OCI-LY1 (cell line): Measurements from ENCODE around the gene GNG3.
"Not testable (repeated sequence)": the region's sequence is repeated elsewhere in the genome, so short reads cannot be mapped to it uniquely, and the experiment has no call there.

ENCODE experiments used
- H2AFZ ChIP-seq: fragments of 200-600 bp; sonication (generic), shearing (Covaris generic); 2 replicates; pipeline ENCODE4 v1.6.0; 2014; ENCODE audit warnings: antibody characterized with exemption, mild to moderate bottlenecking, low read length
- H3F3A ChIP-seq: fragments of 200-600 bp; sonication (generic), shearing (Covaris generic); 2 replicates; pipeline ENCODE4 v1.6.0; 2014; ENCODE audit warnings: mild to moderate bottlenecking, antibody characterized with exemption, low read length, moderate library complexity; ENCODE audit not compliant: insufficient read depth
- H3K27ac ChIP-seq: fragments of 200-600 bp; sonication (generic); 2 replicates; pipeline ENCODE4 v1.5.1; 2014; ENCODE audit warnings: low read length, mixed run types, mild to moderate bottlenecking, low read depth; ENCODE audit not compliant: poor library complexity, severe bottlenecking
- H3K27me3 ChIP-seq: fragments of 200-600 bp; sonication (generic); 2 replicates; pipeline ENCODE4 v1.6.0; 2014; ENCODE audit warnings: antibody characterized with exemption, mild to moderate bottlenecking, low read length, moderate library complexity; ENCODE audit not compliant: insufficient read depth
- H3K36me3 ChIP-seq: fragments of 200-600 bp; sonication (generic); 2 replicates; pipeline ENCODE4 v1.6.1; 2014; ENCODE audit warnings: mild to moderate bottlenecking, antibody characterized with exemption, low read length, moderate library complexity, mixed read lengths; ENCODE audit not compliant: insufficient read depth
- H3K4me1 ChIP-seq: fragments of 200-600 bp; sonication (generic); 2 replicates; pipeline ENCODE4 v1.5.1; 2014; ENCODE audit warnings: mild to moderate bottlenecking, low read length, moderate library complexity; ENCODE audit not compliant: insufficient read depth, severe bottlenecking
- H3K4me2 ChIP-seq: fragments of 200-600 bp; sonication (generic), shearing (Covaris generic); 2 replicates; pipeline ENCODE4 v1.6.1; 2014; ENCODE audit warnings: low read length
- H3K4me3 ChIP-seq: fragments of 200-600 bp; sonication (generic); 2 replicates; pipeline ENCODE4 v1.5.1; 2014; ENCODE audit warnings: low read length, low read depth, mild to moderate bottlenecking, mixed read lengths; ENCODE audit not compliant: poor library complexity, severe bottlenecking
- H3K79me2 ChIP-seq: fragments of 200-600 bp; shearing (Covaris generic); 2 replicates; pipeline ENCODE4 v1.6.1; 2016; ENCODE audit warnings: mixed run types, low read length, mixed read lengths; ENCODE audit not compliant: insufficient read depth
- H3K9ac ChIP-seq: fragments of 200-600 bp; sonication (generic), shearing (Covaris generic); 2 replicates; pipeline ENCODE4 v1.6.1; 2014; ENCODE audit warnings: mild to moderate bottlenecking, low read length, mixed read lengths
- H3K9me2 ChIP-seq: fragments of 200-600 bp; sonication (generic), shearing (Covaris generic); 2 replicates; pipeline ENCODE4 v1.6.1; 2014; ENCODE audit warnings: low read depth, mild to moderate bottlenecking, low read length, mixed read lengths
- H3K9me3 ChIP-seq: fragments of 200-600 bp; shearing (Covaris generic); 2 replicates; pipeline ENCODE4 v1.6.1; 2014; ENCODE audit warnings: low read length, mixed read lengths
- H4K20me1 ChIP-seq: fragments of 200-600 bp; sonication (generic), shearing (Covaris generic); 2 replicates; pipeline ENCODE4 v1.6.0; 2016; ENCODE audit warnings: mild to moderate bottlenecking, low read length; ENCODE audit not compliant: insufficient read depth
- CTCF ChIP-seq: fragments of 200-600 bp; sonication (generic), shearing (Covaris generic); IDR thresholded peaks from 2 replicates; pipeline ENCODE4 v1.5.1; 2017; ENCODE audit warnings: mild to moderate bottlenecking, antibody characterized with exemption, low read length, moderate library complexity, mixed read lengths
- EZH2 ChIP-seq: fragments of 200-600 bp; sonication (generic), shearing (Covaris generic); IDR thresholded peaks from 2 replicates; pipeline ENCODE4 v1.8.0; 2017; ENCODE audit warnings: borderline replicate concordance, mixed run types, mild to moderate bottlenecking, antibody characterized with exemption, low read length, moderate library complexity, mixed read lengths

The GNG3 gene

GRCh38 chr11:62694455-62695167 is 12.9 kb upstream of the GNG3 start:
- Histone ChIP-seq H3K4me2 (no peak overlapping the region), H3K36me3 (peaks cover 54% of the 10 kb centered on the region), H3K9ac (no peak overlapping the region; the same call in 1 of the 2 replicates), H3F3A (no peaks in the 10 kb centered on the region), H3K4me3 (no peak overlapping the region), H3K9me3 (no peaks in the 10 kb centered on the region), H3K9me2 (no peaks in the 10 kb centered on the region), H3K27ac (no peak overlapping the region), H3K79me2 (no peaks in the 10 kb centered on the region), H2AFZ (no peak overlapping the region), H4K20me1 (no peaks in the 10 kb centered on the region), H3K4me1 (no peaks in the 10 kb centered on the region), H3K27me3 (no peaks in the 10 kb centered on the region)
- peak; percentile 88 for TF ChIP-seq CTCF
- no peak for TF ChIP-seq EZH2

- Histone ChIP-seq H3K9me2 (no peaks in the 10 kb centered on the region), H2AFZ (no peak overlapping the region), H3K27ac (no peak overlapping the region), H3F3A (0 out of 2 replicates have a peak, but pooled peaks cover under 1% of the 10 kb centered on the region), H3K9me3 (no peaks in the 10 kb centered on the region), H3K4me3 (no peak overlapping the region), H4K20me1 (no peaks in the 10 kb centered on the region), H3K4me1 (peaks cover 17% of the 10 kb centered on the region), H3K79me2 (no peaks in the 10 kb centered on the region), H3K36me3 (peaks cover 52% of the 10 kb centered on the region), H3K27me3 (no peaks in the 10 kb centered on the region), H3K9ac (no peak overlapping the region), H3K4me2 (no peak overlapping the region)
- no peak for TF ChIP-seq EZH2
- TF ChIP-seq CTCF: no peak
These were observed 5.2 kb upstream of the GNG3 start for GRCh38 chr11:62702246-62702645.

GRCh38 chr11:62703921-62704320 is 3.6 kb upstream of the GNG3 start:
- H4K20me1 ChIP-seq, H3K9me2 ChIP-seq, H3K9ac ChIP-seq, H3K4me3 ChIP-seq, H2AFZ ChIP-seq, H3K9me3 ChIP-seq, H3K27ac ChIP-seq, H3F3A ChIP-seq, H3K27me3 ChIP-seq, H3K4me2 ChIP-seq, H3K79me2 ChIP-seq: not testable (repeated sequence)
- Histone ChIP-seq H3K36me3 (peaks cover 52% of the 10 kb centered on the region), H3K4me1 (peaks cover 34% of the 10 kb centered on the region)

- H3K79me2 ChIP-seq: no peaks in the 10 kb centered on the region
- H3F3A ChIP-seq: 0 out of 2 replicates have a peak, but pooled peaks cover 7% of the 10 kb centered on the region
- H3K9me3 ChIP-seq: no peaks in the 10 kb centered on the region
- H3K4me1 ChIP-seq: peaks cover 48% of the 10 kb centered on the region
- no peak overlapping the region for H2AFZ ChIP-seq
- peak overlapping the region; percentile 90 for H3K4me2 ChIP-seq
- peak overlapping the region; percentile 77 for H3K9ac ChIP-seq
- no peaks in the 10 kb centered on the region for H3K9me2 ChIP-seq
- TF ChIP-seq EZH2 (no peak), CTCF (no peak)
- no peaks in the 10 kb centered on the region for H3K27me3 ChIP-seq
- peak overlapping the region; percentile 47 for H3K27ac ChIP-seq
- H3K4me3 ChIP-seq: peak overlapping the region; percentile 71
- H3K36me3 ChIP-seq: peaks cover 47% of the 10 kb centered on the region
- no peaks in the 10 kb centered on the region for H4K20me1 ChIP-seq
These were observed 2.1 kb upstream of the GNG3 start for GRCh38 chr11:62705413-62705812.
